ENCODE measurements around the gene PGLYRP1. TPM values are rescaled to one million over a fixed set of nuclear protein-coding genes. Genes with fewer than 3 reads are reported as not detected.
A peak's percentile ranks its signal among the peaks of the same experiment; 100 is the strongest.

PGLYRP1 gene
- total RNA-seq, 1 experiment from 2014 or later: not detected

- Histone ChIP-seq H2BK12ac (ENCODE audit: insufficient read length, low read depth, low read length) (no peak overlapping the region), H4K8ac (replicated peaks; ENCODE audit: insufficient read length, low read depth, low read length) (no peak overlapping the region), H3K14ac (ENCODE audit: insufficient read depth, low read length) (no peak overlapping the region; the same call in 1 of the 2 replicates), H2BK120ac (ENCODE audit: low read depth, low read length, poor library complexity, severe bottlenecking) (no peak overlapping the region), H3K9me3 (ENCODE audit: control insufficient read depth, low read depth, low read length) (no peaks in the 10 kb centered on the region), H3K79me1 (ENCODE audit: insufficient read depth, low read depth, low read length, poor library complexity, severe bottlenecking) (no peaks in the 10 kb centered on the region), H2AFZ (ENCODE audit: low read length) (no peak overlapping the region), H3K27me3 (ENCODE audit: insufficient read depth, low read length) (peaks cover 7% of the 10 kb centered on the region; the same call in 1 of the 2 replicates), H3K4ac (ENCODE audit: low read depth, low read length) (no peak overlapping the region), H3K9ac (ENCODE audit: extremely low read depth, insufficient read length, low read length) (no peak overlapping the region), H2BK20ac (ENCODE audit: low read depth, low read length, poor library complexity, severe bottlenecking) (no peak overlapping the region), H3K56ac (ENCODE audit: insufficient read length, low read depth, low read length) (no peak overlapping the region), H2BK5ac (ENCODE audit: insufficient read length, low read length) (no peak overlapping the region), H3T11ph (ENCODE audit: low read length) (no peak overlapping the region), H2BK15ac (ENCODE audit: low read depth, low read length) (no peak overlapping the region), H3K23me2 (ENCODE audit: insufficient read length, low read depth, low read length, poor library complexity, severe bottlenecking) (peaks cover 17% of the 10 kb centered on the region), H3K23ac (ENCODE audit: insufficient read length, low read depth, low read length) (no peak overlapping the region), H4K91ac (ENCODE audit: insufficient read length, low read depth, low read length) (no peak overlapping the region), H3K79me2 (ENCODE audit: insufficient read depth, low read length) (no peaks in the 10 kb centered on the region), H3K18ac (ENCODE audit: insufficient read length, low read depth, low read length) (no peak overlapping the region), H4K5ac (ENCODE audit: insufficient read length, low read depth, low read length) (no peak overlapping the region), H3K27ac (ENCODE audit: insufficient read length, low read depth, low read length) (no peak overlapping the region), H3K4me2 (ENCODE audit: insufficient read depth, insufficient read length, low read length) (peak overlapping the region; percentile 99), H3K4me1 (ENCODE audit: insufficient read depth, low read length) (no peaks in the 10 kb centered on the region), H4K20me1 (ENCODE audit: control insufficient read depth, insufficient read depth, insufficient read length) (no peaks in the 10 kb centered on the region), H2AK5ac (ENCODE audit: insufficient read length, low read length) (no peak overlapping the region)
- H3K4me1 Mint-ChIP-seq: peaks cover 16 to 23% of the 10 kb centered on the region in 2 experiments
- peaks cover 25% of the 10 kb centered on the region for H3K27me3 Mint-ChIP-seq (ENCODE audit: low read depth)
- no peak for DNase-seq
- no peak overlapping the region for H3K27ac Mint-ChIP-seq
- no peak for TF ChIP-seq CTCF (conservative IDR thresholded peaks at IDR 0.05)
- no CpG with 5 or more reads among the region's 8 CpGs for WGBS (ENCODE audit: extremely low coverage, insufficient read length, low lambda C conversion rate)
- H3K9me3 Mint-ChIP-seq: no peaks in the 10 kb centered on the region; a peak in 1 of 5 replicates
- H3K36me3 Mint-ChIP-seq (ENCODE audit: insufficient read depth in 1 of 3, low read depth in 3 of 3): peaks cover 4 to 20% (median 6%) of the 10 kb centered on the region in 3 experiments
- peak overlapping the region; percentile 62 to 82 for H3K4me3 Mint-ChIP-seq
Measured at GRCh38 chr19:46014534-46014933, 8.3 kb downstream of the PGLYRP1 start.
